Gastrocnemius medialis (tissue), 4 donors: ENCODE measurements around the gene TTC23. TPM values are rescaled to one million over a fixed set of nuclear protein-coding genes. Genes with fewer than 3 reads are reported as not detected.

Source experiments
- ATAC-seq, 2 donors: fragments of 150-250 bp; one replicate each; pipeline ENCODE4 v1.9.1; 2016
- DNase-seq, 2 donors: peaks; one replicate each; pipeline ENCODE4 v3.0.0-alpha.2; 2019
- H3K27ac ChIP-seq, 4 donors: fragments of 200-600 bp; sonication (generic); 1 replicate in 1 of 4; 2 replicates in 3 of 4; pipeline ENCODE4 v1.5.1; 2016 to 2018; ENCODE audit warnings: mild to moderate bottlenecking in 2 of 4, moderate library complexity in 1 of 4
- H3K27me3 ChIP-seq, 3 donors: fragments of 200-600 bp; sonication (generic) in 2 of 3; 1 replicate in 1 of 3; 2 replicates in 2 of 3; pipeline versions ENCODE4 v1.5.1 to v1.6.0; 2016 to 2019; ENCODE audit warnings: mild to moderate bottlenecking in 1 of 3, moderate library complexity in 1 of 3
- H3K36me3 ChIP-seq, 2 donors: fragments of 200-600 bp; sonication (generic) in 1 of 2; one replicate each; pipeline ENCODE4 v1.5.1; 2017 to 2018
- H3K4me1 ChIP-seq, 2 donors: fragments of 200-600 bp; sonication (generic) in 1 of 2; one replicate each; pipeline ENCODE4 v1.5.1; 2016 to 2017; ENCODE audit warnings: mild to moderate bottlenecking in 2 of 2
- H3K4me3 ChIP-seq, 4 donors: fragments of 200-600 bp; sonication (generic) in 3 of 4; 1 replicate in 1 of 4; 2 replicates in 3 of 4; pipeline ENCODE4 v1.5.1; 2016 to 2019; ENCODE audit warnings: mild to moderate bottlenecking in 2 of 4
- H3K9me3 ChIP-seq, 3 donors: fragments of 200-600 bp; sonication (generic) in 2 of 3; 1 replicate in 1 of 3; 2 replicates in 2 of 3; pipeline ENCODE4 v1.5.1; 2016 to 2019
- CTCF ChIP-seq, 5 experiments: fragments of 450-650 bp in 3 of 5; fragments of 200-600 bp in 2 of 5; sonication (generic) in 2 of 5; IDR thresholded peaks in 4 of 5; conservative IDR thresholded peaks in 1 of 5; 1 replicate in 4 of 5; 2 replicates in 1 of 5; pipeline ENCODE4 v1.5.1; 2016 to 2019; ENCODE audit warnings: antibody characterized with exemption in 5 of 5, mild to moderate bottlenecking in 3 of 5, moderate library complexity in 3 of 5
- POLR2A ChIP-seq, 2 donors: fragments of 450-650 bp; IDR thresholded peaks; one replicate each; pipeline ENCODE4 v1.6.1; 2017; ENCODE audit warnings: antibody characterized with exemption in 2 of 2, mild to moderate bottlenecking in 2 of 2, moderate library complexity in 2 of 2
- in situ Hi-C, 4 donors: fragments of 200-750 bp; cut with MboI; loops; one replicate each; pipeline versions ENCODE4 v1.15.0 to v1.8.0; 2017; ENCODE audit warnings: low sequenced_read_pairs in 4 of 4
- intact Hi-C: fragments of 100-400 bp; cut with DNase I; formaldehyde crosslinking; loops from one replicate; pipeline ENCODE4 v1.15.1; 2023; ENCODE audit warnings: low total_unique reads
- total RNA-seq, 4 donors: library from RNA; depleted of rRNA; stranded (reverse); fragments of >200 nt; gene quantifications; one replicate each; pipeline versions ENCODE4 v1.1.0 to v1.2.3, GENCODE V29; 2016

Gene TTC23
- total RNA-seq, 4 donors from 2014 or later: 5.6 to 9.9 (median 7.7) TPM

GRCh38 chr15:99163271-99164062, 85.9 kb downstream of the TTC23 start:
- in situ Hi-C loops (no loop called here), intact Hi-C loops (no loop called here)
- H3K4me1 ChIP-seq: peaks cover 20 to 24% of the 10 kb centered on the region in 2 donors
- H3K9me3 ChIP-seq: no peaks in the 10 kb centered on the region
- H3K27ac ChIP-seq: no peak overlapping the region
- no peaks in the 10 kb centered on the region for H3K27me3 ChIP-seq
- no peak for ATAC-seq
- no peaks in the 10 kb centered on the region for H3K36me3 ChIP-seq
- no peak for DNase-seq
- no peak overlapping the region for H3K4me3 ChIP-seq
- TF ChIP-seq POLR2A (IDR thresholded peaks at IDR 0.05) (no peak), CTCF (IDR thresholded peaks at IDR 0.05 in 4 of 5, conservative IDR thresholded peaks at IDR 0.05 in 1 of 5) (no peak)

GRCh38 chr15:99158626-99159412, 90.6 kb downstream of the TTC23 start:
- TF ChIP-seq CTCF (IDR thresholded peaks at IDR 0.05 in 4 of 5, conservative IDR thresholded peaks at IDR 0.05 in 1 of 5): no peak
- no peak for TF ChIP-seq POLR2A (IDR thresholded peaks at IDR 0.05)
- in situ Hi-C loops (no loop called here), intact Hi-C loops (no loop called here)
- H3K27ac ChIP-seq: no peak overlapping the region
- H3K4me1 ChIP-seq: peaks cover 0 to 10% of the 10 kb centered on the region in 2 donors
- no peak overlapping the region for H3K4me3 ChIP-seq
- no peaks in the 10 kb centered on the region for H3K36me3 ChIP-seq
- no peaks in the 10 kb centered on the region for H3K9me3 ChIP-seq
- no peaks in the 10 kb centered on the region for H3K27me3 ChIP-seq
- no peak for ATAC-seq
- no peak for DNase-seq

GRCh38 chr15:99157456-99157855, 91.9 kb downstream of the TTC23 start:
- no peak overlapping the region for H3K4me3 ChIP-seq
- TF ChIP-seq CTCF (IDR thresholded peaks at IDR 0.05 in 4 of 5, conservative IDR thresholded peaks at IDR 0.05 in 1 of 5) (no peak), POLR2A (IDR thresholded peaks at IDR 0.05) (no peak)
- no peak for DNase-seq
- H3K9me3 ChIP-seq: no peaks in the 10 kb centered on the region
- in situ Hi-C loops: no loop called here
- no peak for ATAC-seq
- H3K27ac ChIP-seq: no peak overlapping the region
- H3K27me3 ChIP-seq: no peaks in the 10 kb centered on the region
- intact Hi-C loops: no loop called here
- peaks cover 0 to 10% of the 10 kb centered on the region in 2 donors for H3K4me1 ChIP-seq
- no peaks in the 10 kb centered on the region for H3K36me3 ChIP-seq

GRCh38 chr15:99155961-99156443, 93.4 kb downstream of the TTC23 start:
- intact Hi-C loops: no loop called here
- DNase-seq: no peak
- Histone ChIP-seq H3K27ac (peak overlapping the region in 2 of 4 donors; percentile 51 to 58), H3K4me1 (peaks cover 0 to 10% of the 10 kb centered on the region in 2 donors), H3K27me3 (no peaks in the 10 kb centered on the region), H3K9me3 (no peaks in the 10 kb centered on the region), H3K36me3 (no peaks in the 10 kb centered on the region), H3K4me3 (no peak overlapping the region)
- in situ Hi-C loops: no loop called here
- TF ChIP-seq CTCF (IDR thresholded peaks at IDR 0.05 in 4 of 5, conservative IDR thresholded peaks at IDR 0.05 in 1 of 5) (no peak), POLR2A (IDR thresholded peaks at IDR 0.05) (no peak)
- peak; percentile 69 to 78 for ATAC-seq
